Measurements from ENCODE around the gene MRPS22. TPM values are rescaled to one million over a fixed set of nuclear protein-coding genes. Genes with fewer than 3 reads are reported as not detected.

The MRPS22 gene
- total and polyA plus RNA-seq, 4 donors: 33.3 to 54.9 (median 44.6) TPM

DNA sequence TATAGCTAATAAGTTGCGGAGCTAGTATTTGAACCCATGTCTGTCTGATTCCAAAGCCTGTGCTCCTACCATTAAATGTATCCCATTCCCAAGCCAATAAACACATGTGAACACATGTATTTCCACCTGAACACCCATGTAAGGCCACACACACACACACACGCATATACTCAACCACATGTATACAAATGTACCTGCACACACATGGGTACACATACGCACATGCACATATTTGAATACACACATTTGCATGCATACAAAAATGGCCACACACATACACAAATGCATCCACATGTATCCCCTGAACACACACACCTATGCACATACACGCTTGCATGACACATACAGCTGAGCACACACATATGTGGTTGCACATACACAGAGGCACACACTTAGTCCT is 5.4 kb upstream of the MRPS22 start:
- WGBS: 92% methylated on average over 4 of the region's 4 CpGs
- no peak for DNase-seq (ENCODE audit: low spot score)

DNA sequence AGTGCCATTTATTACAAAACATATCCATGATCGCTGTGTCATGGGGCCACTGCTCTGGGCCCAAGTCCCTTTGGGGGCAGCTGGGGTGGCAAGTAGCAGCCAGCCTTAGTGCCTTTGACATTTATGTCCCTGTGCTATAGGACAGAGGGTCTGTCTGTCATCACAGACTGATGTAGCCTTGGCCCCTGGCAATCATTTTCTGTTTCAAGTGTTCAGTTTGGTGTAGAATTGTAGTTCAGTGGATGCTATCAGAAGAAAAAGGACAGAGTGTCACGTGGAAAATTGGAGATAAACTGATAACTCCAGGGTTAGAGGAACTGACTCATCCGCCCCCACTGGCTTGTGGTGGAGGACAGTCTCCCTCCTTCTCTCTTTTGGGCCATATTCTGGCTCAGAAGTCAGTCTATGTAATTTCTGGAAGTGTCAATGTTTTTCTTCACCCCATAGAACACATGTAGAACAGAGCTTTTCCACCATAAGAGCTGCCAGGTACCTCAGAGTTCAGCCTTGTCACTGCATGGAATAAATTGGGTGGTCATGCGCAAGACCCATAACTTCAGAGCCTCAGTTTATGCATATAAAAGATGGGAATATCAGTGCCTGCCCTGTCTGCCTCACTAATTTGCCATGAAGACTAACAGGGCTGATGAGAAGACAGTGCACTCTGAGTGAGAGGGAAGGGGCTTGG is 4.5 kb upstream of the MRPS22 start:
- H3K27ac ChIP-seq (ENCODE audit: low read depth in 1 of 2, low read length in 2 of 2): no peak overlapping the region
- WGBS: 69% methylated on average over 4 of the region's 4 CpGs

More for the DNA sequence above, 5.4 kb upstream of the MRPS22 start:
- Histone ChIP-seq H3K4me3 (ENCODE audit: low read depth in 1 of 3, low read length in 3 of 3) (no peak overlapping the region), H3K9me3 (ENCODE audit: control insufficient read depth in 4 of 4, low read length in 3 of 4) (no peaks in the 10 kb centered on the region), H3K27ac (ENCODE audit: low read depth in 1 of 2, low read length in 2 of 2) (no peak overlapping the region), H3K27me3 (ENCODE audit: control insufficient read depth in 4 of 4, insufficient read depth in 4 of 4, low read length in 3 of 4) (peaks cover 0 to 11% (median 2%) of the 10 kb centered on the region in 4 donors), H3K4me1 (ENCODE audit: control insufficient read depth in 4 of 4, insufficient read depth in 4 of 4, low read length in 3 of 4) (peaks cover 0 to under 1% (median 0%) of the 10 kb centered on the region in 4 donors), H3K36me3 (ENCODE audit: control insufficient read depth in 4 of 4, insufficient read depth in 3 of 4, low read depth in 1 of 4, low read length in 3 of 4) (no peaks in the 10 kb centered on the region), H3K9ac (ENCODE audit: low read depth in 1 of 2, low read length in 2 of 2) (no peak overlapping the region)
- TF ChIP-seq, protein P1, sequence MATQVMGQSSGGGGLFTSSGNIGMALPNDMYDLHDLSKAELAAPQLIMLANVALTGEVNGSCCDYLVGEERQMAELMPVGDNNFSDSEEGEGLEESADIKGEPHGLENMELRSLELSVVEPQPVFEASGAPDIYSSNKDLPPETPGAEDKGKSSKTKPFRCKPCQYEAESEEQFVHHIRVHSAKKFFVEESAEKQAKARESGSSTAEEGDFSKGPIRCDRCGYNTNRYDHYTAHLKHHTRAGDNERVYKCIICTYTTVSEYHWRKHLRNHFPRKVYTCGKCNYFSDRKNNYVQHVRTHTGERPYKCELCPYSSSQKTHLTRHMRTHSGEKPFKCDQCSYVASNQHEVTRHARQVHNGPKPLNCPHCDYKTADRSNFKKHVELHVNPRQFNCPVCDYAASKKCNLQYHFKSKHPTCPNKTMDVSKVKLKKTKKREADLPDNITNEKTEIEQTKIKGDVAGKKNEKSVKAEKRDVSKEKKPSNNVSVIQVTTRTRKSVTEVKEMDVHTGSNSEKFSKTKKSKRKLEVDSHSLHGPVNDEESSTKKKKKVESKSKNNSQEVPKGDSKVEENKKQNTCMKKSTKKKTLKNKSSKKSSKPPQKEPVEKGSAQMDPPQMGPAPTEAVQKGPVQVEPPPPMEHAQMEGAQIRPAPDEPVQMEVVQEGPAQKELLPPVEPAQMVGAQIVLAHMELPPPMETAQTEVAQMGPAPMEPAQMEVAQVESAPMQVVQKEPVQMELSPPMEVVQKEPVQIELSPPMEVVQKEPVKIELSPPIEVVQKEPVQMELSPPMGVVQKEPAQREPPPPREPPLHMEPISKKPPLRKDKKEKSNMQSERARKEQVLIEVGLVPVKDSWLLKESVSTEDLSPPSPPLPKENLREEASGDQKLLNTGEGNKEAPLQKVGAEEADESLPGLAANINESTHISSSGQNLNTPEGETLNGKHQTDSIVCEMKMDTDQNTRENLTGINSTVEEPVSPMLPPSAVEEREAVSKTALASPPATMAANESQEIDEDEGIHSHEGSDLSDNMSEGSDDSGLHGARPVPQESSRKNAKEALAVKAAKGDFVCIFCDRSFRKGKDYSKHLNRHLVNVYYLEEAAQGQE (IDR thresholded peaks at IDR 0.05): no peak
- TF ChIP-seq HNF4A (conservative IDR thresholded peaks at IDR 0.05) (no peak), HNF4G (IDR thresholded peaks at IDR 0.05) (no peak), EGR1 (IDR thresholded peaks at IDR 0.05; ENCODE audit: low read depth in 2 of 2) (no peak), NR2F2 (IDR thresholded peaks at IDR 0.05) (no peak), FOXA2 (IDR thresholded peaks at IDR 0.05) (no peak), RAD21 (IDR thresholded peaks at IDR 0.05) (no peak), GABPA (IDR thresholded peaks at IDR 0.05 in 1 of 2, conservative IDR thresholded peaks at IDR 0.05 in 1 of 2) (no peak), FOXA1 (IDR thresholded peaks at IDR 0.05) (no peak), SP1 (IDR thresholded peaks at IDR 0.05) (no peak)
- TF ChIP-seq, protein P2, sequence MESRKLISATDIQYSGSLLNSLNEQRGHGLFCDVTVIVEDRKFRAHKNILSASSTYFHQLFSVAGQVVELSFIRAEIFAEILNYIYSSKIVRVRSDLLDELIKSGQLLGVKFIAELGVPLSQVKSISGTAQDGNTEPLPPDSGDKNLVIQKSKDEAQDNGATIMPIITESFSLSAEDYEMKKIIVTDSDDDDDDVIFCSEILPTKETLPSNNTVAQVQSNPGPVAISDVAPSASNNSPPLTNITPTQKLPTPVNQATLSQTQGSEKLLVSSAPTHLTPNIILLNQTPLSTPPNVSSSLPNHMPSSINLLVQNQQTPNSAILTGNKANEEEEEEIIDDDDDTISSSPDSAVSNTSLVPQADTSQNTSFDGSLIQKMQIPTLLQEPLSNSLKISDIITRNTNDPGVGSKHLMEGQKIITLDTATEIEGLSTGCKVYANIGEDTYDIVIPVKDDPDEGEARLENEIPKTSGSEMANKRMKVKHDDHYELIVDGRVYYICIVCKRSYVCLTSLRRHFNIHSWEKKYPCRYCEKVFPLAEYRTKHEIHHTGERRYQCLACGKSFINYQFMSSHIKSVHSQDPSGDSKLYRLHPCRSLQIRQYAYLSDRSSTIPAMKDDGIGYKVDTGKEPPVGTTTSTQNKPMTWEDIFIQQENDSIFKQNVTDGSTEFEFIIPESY (IDR thresholded peaks at IDR 0.05): no peak

DNA sequence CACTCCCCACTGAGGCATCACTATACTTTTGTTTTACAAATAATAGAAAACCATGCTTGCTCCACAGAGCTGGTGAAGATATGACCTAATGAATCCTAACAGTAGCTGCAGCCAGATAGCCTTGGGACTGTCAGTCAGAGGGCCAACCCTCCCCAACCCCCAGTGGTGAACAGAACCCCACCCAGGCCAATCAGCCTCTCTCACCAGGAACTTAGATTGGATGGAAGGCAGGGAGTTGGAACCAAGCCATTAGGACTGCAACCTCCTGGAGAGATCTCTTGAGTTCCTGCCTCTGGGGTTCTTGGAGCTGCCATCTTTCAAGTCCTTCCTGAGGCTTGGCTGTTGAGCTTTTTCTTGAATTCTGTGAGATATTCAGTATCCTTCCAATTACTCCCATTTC is 3.0 kb upstream of the MRPS22 start:
- no peaks in the 10 kb centered on the region for H3K9me3 ChIP-seq (ENCODE audit: control insufficient read depth in 4 of 4, low read length in 3 of 4)
- H3K4me3 ChIP-seq (ENCODE audit: low read depth in 1 of 3, low read length in 3 of 3): no peak overlapping the region
- H3K9ac ChIP-seq (ENCODE audit: low read depth in 1 of 2, low read length in 2 of 2): no peak overlapping the region
- no peaks in the 10 kb centered on the region for H3K36me3 ChIP-seq (ENCODE audit: control insufficient read depth in 4 of 4, insufficient read depth in 3 of 4, low read depth in 1 of 4, low read length in 3 of 4)
- peaks cover 0 to 11% (median 2%) of the 10 kb centered on the region in 4 donors for H3K27me3 ChIP-seq (ENCODE audit: control insufficient read depth in 4 of 4, insufficient read depth in 4 of 4, low read length in 3 of 4)
- peaks cover 1 to 15% (median 14%) of the 10 kb centered on the region in 4 donors for H3K4me1 ChIP-seq (ENCODE audit: control insufficient read depth in 4 of 4, insufficient read depth in 4 of 4, low read length in 3 of 4)
- H3K27ac ChIP-seq (ENCODE audit: low read depth in 1 of 2, low read length in 2 of 2): no peak overlapping the region
- no peak for DNase-seq (ENCODE audit: low spot score)
- TF ChIP-seq, protein P3, sequence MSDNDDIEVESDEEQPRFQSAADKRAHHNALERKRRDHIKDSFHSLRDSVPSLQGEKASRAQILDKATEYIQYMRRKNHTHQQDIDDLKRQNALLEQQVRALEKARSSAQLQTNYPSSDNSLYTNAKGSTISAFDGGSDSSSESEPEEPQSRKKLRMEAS (IDR thresholded peaks at IDR 0.05): no peak
- no peak for TF ChIP-seq JUND (IDR thresholded peaks at IDR 0.05)
- TF ChIP-seq NR2F2 (IDR thresholded peaks at IDR 0.05): no peak
- TF ChIP-seq, protein P2 (IDR thresholded peaks at IDR 0.05): no peak
- no peak for TF ChIP-seq FOXA1 (IDR thresholded peaks at IDR 0.05)
- no peak for TF ChIP-seq TAF1 (conservative IDR thresholded peaks at IDR 0.05)
- no peak for TF ChIP-seq RAD21 (IDR thresholded peaks at IDR 0.05)
- no peak for TF ChIP-seq CTCF (IDR thresholded peaks at IDR 0.05; ENCODE audit: low read depth, low read length, missing input control)
- no peak for TF ChIP-seq EGR1 (IDR thresholded peaks at IDR 0.05; ENCODE audit: low read depth in 2 of 2)

More for the DNA sequence above, 4.5 kb upstream of the MRPS22 start:
- Histone ChIP-seq H3K9me3 (ENCODE audit: control insufficient read depth in 4 of 4, low read length in 3 of 4) (no peaks in the 10 kb centered on the region), H3K9ac (ENCODE audit: low read depth in 1 of 2, low read length in 2 of 2) (no peak overlapping the region), H3K4me3 (ENCODE audit: low read depth in 1 of 3, low read length in 3 of 3) (no peak overlapping the region), H3K27me3 (ENCODE audit: control insufficient read depth in 4 of 4, insufficient read depth in 4 of 4, low read length in 3 of 4) (peaks cover 0 to 11% (median 2%) of the 10 kb centered on the region in 4 donors), H3K36me3 (ENCODE audit: control insufficient read depth in 4 of 4, insufficient read depth in 3 of 4, low read depth in 1 of 4, low read length in 3 of 4) (no peaks in the 10 kb centered on the region), H3K4me1 (ENCODE audit: control insufficient read depth in 4 of 4, insufficient read depth in 4 of 4, low read length in 3 of 4) (peaks cover 0 to 3% (median under 1%) of the 10 kb centered on the region in 4 donors)
- no peak for TF ChIP-seq SP1 (IDR thresholded peaks at IDR 0.05)
- no peak for TF ChIP-seq EGR1 (IDR thresholded peaks at IDR 0.05; ENCODE audit: low read depth in 2 of 2)
- no peak for DNase-seq (ENCODE audit: low spot score)

Data from liver (tissue), 9 donors.